K562 (cell line): Measurements from ENCODE around the gene MACROD2. TPM values are rescaled to one million over a fixed set of nuclear protein-coding genes. Genes with fewer than 3 reads are reported as not detected.

Experiments
- ATAC-seq: fragments of 200-7000 bp; cut with Tn5 transposase; 3 replicates; pipeline ENCODE4 v1.9.1; 2020; ENCODE audit warnings: moderate library complexity
- BruUV-seq: library from RNA; stranded (reverse); fragments of 400-500 nt; replicated peaks from 2 replicates; lab custom pipeline; 2021; lab: Mats Ljungman, UMichigan
- CTCF ChIA-PET: fragments of 300-600 bp; formaldehyde crosslinking; extraction: SDS; loops from one replicate; lab custom pipeline; 2021; ENCODE audit warnings: low intra/inter-chr PET ratio; lab: Yijun Ruan, JAX
- POLR2A ChIA-PET: fragments of 300-600, 350-650 bp; sonication (Branson Sonifier 250); formaldehyde crosslinking; extraction: SDS; loops from one replicate; lab custom pipeline; 2021; ENCODE audit warnings: antibody characterized with exemption, inconsistent platforms; lab: Yijun Ruan, JAX
- DNase-seq, 4 experiments: peaks; one replicate each; pipeline versions ENCODE4 v3.0.0 to v3.0.0-alpha.2; 2011 to 2018; ENCODE audit warnings: low spot score in 3 of 4, mixed read lengths in 3 of 4; ENCODE audit errors: extremely low read depth in 1 of 4
- FAIRE-seq: peaks from 2 replicates; lab custom pipeline; 2011; peaks lifted over from hg19 to GRCh38; lab: Jason Lieb, UNC
- H2AFZ ChIP-seq: 2 replicates; pipeline ENCODE4 v1.6.0; 2011; ENCODE audit warnings: low read depth, low read length, control low read depth, inconsistent platforms
- H3K27ac ChIP-seq: fragments of 200-600 bp; 3 replicates; pipeline ENCODE4 v1.8.0; 2011; ENCODE audit warnings: low read depth, mild to moderate bottlenecking, control low read depth, inconsistent platforms, low read length, moderate library complexity, mixed read lengths; ENCODE audit errors: extremely low read depth
- H3K27me3 ChIP-seq, 2 experiments: fragments of 300-600 bp in 1 of 2; 2 replicates in 1 of 2; 3 replicates in 1 of 2; pipeline versions ENCODE4 v1.6.0 to v1.8.0; 2011; ENCODE audit warnings: inconsistent platforms in 2 of 2, low read length in 2 of 2, mild to moderate bottlenecking in 1 of 2, mixed read lengths in 1 of 2, moderate library complexity in 1 of 2; ENCODE audit not compliant: control insufficient read depth in 2 of 2, insufficient read depth in 2 of 2
- H3K36me3 ChIP-seq: fragments of 300-600 bp; 3 replicates; pipeline ENCODE4 v1.8.0; 2011; ENCODE audit warnings: mild to moderate bottlenecking, low read length, inconsistent platforms; ENCODE audit not compliant: control insufficient read depth, insufficient read depth
- H3K4me1 ChIP-seq, 2 experiments: fragments of 200-600 bp in 1 of 2; replicated peaks in 1 of 2; 2 replicates in 1 of 2; 3 replicates in 1 of 2; pipeline versions ENCODE4 v1.5.1 to v1.8.0; 2011; ENCODE audit warnings: inconsistent platforms in 2 of 2, low read length in 2 of 2, mild to moderate bottlenecking in 1 of 2, mixed read lengths in 1 of 2, moderate library complexity in 1 of 2; ENCODE audit not compliant: control insufficient read depth in 2 of 2, insufficient read depth in 2 of 2
- H3K4me2 ChIP-seq: 2 replicates; pipeline ENCODE4 v1.6.1; 2011; ENCODE audit warnings: low read length, control low read depth, inconsistent platforms, mixed read lengths; ENCODE audit not compliant: insufficient read depth
- H3K4me3 ChIP-seq: fragments of 200-600 bp; sonication (generic), shearing (Covaris generic); 2 replicates; pipeline ENCODE4 v1.5.1; 2016; ENCODE audit warnings: control low read depth, inconsistent platforms
- H3K79me2 ChIP-seq: fragments of 200-600 bp; 3 replicates; pipeline ENCODE4 v1.8.0; 2011; ENCODE audit warnings: low read length, inconsistent platforms; ENCODE audit not compliant: control insufficient read depth, insufficient read depth
- H3K9ac ChIP-seq, 2 experiments: 2 replicates each; pipeline versions ENCODE4 v1.6.0 to v1.6.1; 2011; ENCODE audit warnings: low read depth in 2 of 2, low read length in 2 of 2, control low read depth in 1 of 2, inconsistent platforms in 1 of 2, mild to moderate bottlenecking in 1 of 2, mixed read lengths in 1 of 2; ENCODE audit not compliant: insufficient read depth in 1 of 2
- H3K9me1 ChIP-seq: one replicate; pipeline ENCODE4 v1.6.0; 2011; ENCODE audit warnings: inconsistent platforms, mild to moderate bottlenecking, low read length, moderate library complexity; ENCODE audit not compliant: control insufficient read depth, insufficient read depth
- H3K9me3 ChIP-seq: replicated peaks from 2 replicates; pipeline ENCODE4 v1.5.1; 2011; ENCODE audit warnings: low read depth, low read length, inconsistent platforms; ENCODE audit not compliant: control insufficient read depth, insufficient read depth
- H4K20me1 ChIP-seq: replicated peaks from 2 replicates; pipeline ENCODE4 v1.6.1; 2011; ENCODE audit warnings: low read length, inconsistent platforms, mixed read lengths; ENCODE audit not compliant: control insufficient read depth, insufficient read depth
- MAFK ChIP-seq: IDR thresholded peaks from 2 replicates; pipeline ENCODE4 v1.6.1; 2011; ENCODE audit warnings: low read length, improper control_type of control experiment
- TRIM28 ChIP-seq: fragments of 450-650 bp; IDR thresholded peaks from 2 replicates; pipeline ENCODE4 v1.6.1; 2017
- ZNF3 ChIP-seq: fragments of 250-450 bp; sonication (Bioruptor Pico); IDR thresholded peaks from 2 replicates; pipeline ENCODE4 v1.5.0; 2021; ENCODE audit warnings: mild to moderate bottlenecking, moderate library complexity
- ZNF77 ChIP-seq: fragments of 250-450 bp; sonication (Bioruptor Pico); IDR thresholded peaks from 2 replicates; pipeline ENCODE4 v1.5.0; 2020
- WGBS: fragments of 100-300 bp; shearing (Covaris generic); methylation state at CpG from one replicate; pipeline ENCODE4 v1.1.6; 2016; ENCODE audit warnings: low coverage, mixed read lengths; ENCODE audit not compliant: insufficient coverage; ENCODE audit errors: missing lambda C conversion rate; 5-methylcytosine and 5-hydroxymethylcytosine counted together
- in situ Hi-C: fragments of 300-500 bp; cut with MboI; formaldehyde crosslinking; loops from 4 replicates; pipeline ENCODE4 v1.15.0; 2018; ENCODE audit warnings: inconsistent platforms, mixed read lengths
- intact Hi-C: fragments of 100-400 bp; cut with micrococcal nuclease; formaldehyde crosslinking; loops from 2 replicates; pipeline ENCODE4 v1.14.2; 2022
- polyA plus RNA-seq, 8 experiments: library from polyadenylated mRNA; depleted of rRNA in 4 of 8; stranded (reverse) in 5 of 8; unstranded in 3 of 8; fragments of >200 nt; fragmentation: Nextera tagmentation in 2 of 8; fragmentation: Illumina TruSeq in 1 of 8; extraction: Ambion mirVana in 2 of 8; extraction: Trizol in 1 of 8; gene quantifications; 2 replicates each; pipeline versions ENCODE4 v1.2.1 to v1.2.3, GENCODE V29; 2011 to 2014; ENCODE audit warnings: inconsistent platforms in 1 of 8, missing spikeins in 1 of 8
- total RNA-seq, 7 experiments: library from RNA; depleted of rRNA in 6 of 7; stranded (reverse); fragments of >200 nt in 6 of 7; fragmentation: Illumina TruSeq in 2 of 7; extraction: Trizol in 2 of 7; gene quantifications; 2 replicates each; pipeline versions ENCODE4 v1.2.1 to v1.2.3, GENCODE V29; 2011 to 2021; ENCODE audit warnings: low replicate concordance in 1 of 7
- TF ChIP-seq, protein P1 (sequence below): fragments of 250-450 bp; sonication (Bioruptor Pico); IDR thresholded peaks from 2 replicates; pipeline ENCODE4 v1.9.0; 2021; ENCODE audit warnings: mild to moderate bottlenecking, inconsistent platforms

The MACROD2 gene
- total and polyA plus RNA-seq, 9 of the 15 experiments (the other 6 are each of a cell fraction or from before 2014, with no cell fraction given) = not detected

GRCh38 chr20:15119852-15120487 is 1124.7 kb downstream of the MACROD2 start (continued):
- TF ChIP-seq, protein P1, sequence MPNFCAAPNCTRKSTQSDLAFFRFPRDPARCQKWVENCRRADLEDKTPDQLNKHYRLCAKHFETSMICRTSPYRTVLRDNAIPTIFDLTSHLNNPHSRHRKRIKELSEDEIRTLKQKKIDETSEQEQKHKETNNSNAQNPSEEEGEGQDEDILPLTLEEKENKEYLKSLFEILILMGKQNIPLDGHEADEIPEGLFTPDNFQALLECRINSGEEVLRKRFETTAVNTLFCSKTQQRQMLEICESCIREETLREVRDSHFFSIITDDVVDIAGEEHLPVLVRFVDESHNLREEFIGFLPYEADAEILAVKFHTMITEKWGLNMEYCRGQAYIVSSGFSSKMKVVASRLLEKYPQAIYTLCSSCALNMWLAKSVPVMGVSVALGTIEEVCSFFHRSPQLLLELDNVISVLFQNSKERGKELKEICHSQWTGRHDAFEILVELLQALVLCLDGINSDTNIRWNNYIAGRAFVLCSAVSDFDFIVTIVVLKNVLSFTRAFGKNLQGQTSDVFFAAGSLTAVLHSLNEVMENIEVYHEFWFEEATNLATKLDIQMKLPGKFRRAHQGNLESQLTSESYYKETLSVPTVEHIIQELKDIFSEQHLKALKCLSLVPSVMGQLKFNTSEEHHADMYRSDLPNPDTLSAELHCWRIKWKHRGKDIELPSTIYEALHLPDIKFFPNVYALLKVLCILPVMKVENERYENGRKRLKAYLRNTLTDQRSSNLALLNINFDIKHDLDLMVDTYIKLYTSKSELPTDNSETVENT (CRISPR knock-in tag) = no peak

DNA sequence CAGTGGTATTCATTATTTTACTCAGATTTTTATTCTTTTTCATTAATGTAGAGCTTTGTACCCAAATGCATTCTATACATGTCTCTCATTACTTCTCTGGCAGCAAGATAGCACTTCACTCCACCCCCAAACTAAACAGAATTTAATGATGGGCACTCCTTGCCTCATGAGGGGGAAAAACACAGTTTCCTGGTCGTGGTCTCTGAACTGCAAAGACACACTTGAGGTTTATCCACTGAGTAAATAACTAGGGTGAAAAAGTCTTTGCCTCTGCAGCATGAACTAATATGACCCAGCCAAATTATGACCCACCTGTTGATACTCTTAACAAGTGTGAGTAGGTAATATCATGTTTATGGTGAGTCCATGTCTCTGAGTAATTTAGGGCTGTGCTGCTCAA is 1127.3 kb downstream of the MACROD2 start:
- no peaks in the 10 kb centered on the region for H3K36me3 ChIP-seq
- H3K4me2 ChIP-seq = no peak overlapping the region
- TF ChIP-seq ZNF77 (CRISPR knock-in tag) (no peak), ZNF3 (CRISPR knock-in tag) (no peak), TRIM28 (no peak), MAFK (no peak)
- TF ChIP-seq, all 486 proteins: peak for 0
- no peaks in the 10 kb centered on the region for H3K79me2 ChIP-seq
- no peaks in the 10 kb centered on the region for H3K9me1 ChIP-seq
- H3K27me3 ChIP-seq = no peaks in the 10 kb centered on the region
- no peak overlapping the region for H3K9ac ChIP-seq
- H2AFZ ChIP-seq = no peak overlapping the region
- H3K4me1 ChIP-seq = no peaks in the 10 kb centered on the region
- ATAC-seq (no peak), DNase-seq (no peak), FAIRE-seq (no peak)
- no CpG with 5 or more reads among the region's 1 CpG for WGBS
- POLR2A ChIA-PET = no interaction called here
- CTCF ChIA-PET = no interaction called here
- H3K9me3 ChIP-seq = no peaks in the 10 kb centered on the region
- no peak overlapping the region for H3K4me3 ChIP-seq
- H4K20me1 ChIP-seq = no peaks in the 10 kb centered on the region
- BruUV-seq = no TSS peak
- in situ Hi-C loops (no loop called here), intact Hi-C loops (no loop called here)
- H3K27ac ChIP-seq = no peak overlapping the region
